Pancreas (tissue), 10 donors: ENCODE data around the gene GLCE. TPM values are rescaled to one million over a fixed set of nuclear protein-coding genes. Genes with fewer than 3 reads are reported as not detected.

Experiments
- ATAC-seq, 4 donors: fragments of 200-7000 bp; cut with Tn5 transposase; one replicate each; pipeline versions ENCODE4 v1.8.0 to v1.9.1; 2020; ENCODE audit warnings: mild to moderate bottlenecking in 4 of 4, moderate library complexity in 4 of 4
- DNase-seq, 6 donors: peaks; one replicate each; pipeline ENCODE4 v3.0.0-alpha.2; 2020
- FAIRE-seq: peaks from 2 replicates; lab custom pipeline; 2012; peaks lifted over from hg19 to GRCh38; lab: Jason Lieb, UNC
- H3K27ac ChIP-seq, 4 donors: fragments of 200-600 bp; sonication (generic); 1 replicate in 3 of 4; 2 replicates in 1 of 4; pipeline versions ENCODE4 v1.5.0 to v1.8.0; 2020
- H3K27me3 ChIP-seq, 4 donors: fragments of 200-600 bp; one replicate each; pipeline ENCODE4 v1.8.0; 2021
- H3K36me3 ChIP-seq, 3 donors: fragments of 200-600 bp; sonication (generic) in 1 of 3; one replicate each; pipeline versions ENCODE4 v1.5.0 to v1.8.0; 2020 to 2021
- H3K4me1 ChIP-seq, 3 donors: fragments of 200-600 bp; one replicate each; pipeline ENCODE4 v1.8.0; 2021
- H3K4me3 ChIP-seq, 4 donors: fragments of 200-600 bp; sonication (generic) in 2 of 4; one replicate each; pipeline versions ENCODE4 v1.5.0 to v1.8.0; 2020 to 2021
- H3K9me3 ChIP-seq, 4 donors: fragments of 200-600 bp; one replicate each; pipeline ENCODE4 v1.8.0; 2021
- WGBS, 2 donors: extraction: QIAGEN DNeasy Blood & Tissue Kit; methylation state at CpG; one replicate each; pipeline ENCODE4 v1.1.7; 2013; 5-methylcytosine and 5-hydroxymethylcytosine counted together
- intact Hi-C, 3 donors: fragments of 100-400 bp; cut with DNase I; formaldehyde crosslinking; loops; one replicate each; pipeline versions ENCODE4 v1.11.1 to v1.14.2; 2022
- polyA plus RNA-seq, 2 donors: library from polyadenylated mRNA; stranded (reverse); fragments of 200-250 nt; gene quantifications; one replicate each; pipeline ENCODE4 v1.2.3, GENCODE V29; 2013
- total RNA-seq, 6 donors: library from RNA; stranded (reverse); fragmentation: NEBNext Ultra II Directional in 4 of 6; extraction: Animal tissue kit (Norgen Biotek cat#: 25700) in 4 of 6; gene quantifications; one replicate each; pipeline versions ENCODE4 v1.2.1 to v1.2.4, GENCODE V29; 2021 to 2023
- TF ChIP-seq, protein P1 (sequence below), 4 donors: fragments of 200-600 bp; sonication (generic) in 3 of 4; IDR thresholded peaks; one replicate each; pipeline versions ENCODE4 v1.5.0 to v1.8.0; 2021; ENCODE audit warnings: antibody characterized with exemption in 4 of 4
- donor health status: healthy with polysubstance abuse.
- donor health status: DM: no; HTN: no; CAD: no; lungs with moderate emphysema.
- donor health status: DM: no; HTN: no; CAD: no.
- donor health status: control.
- donor health status: control.
- donor health status: Bipolar disorder and iron deficiency.
- donor health status: DM: yes; HTN: yes; CAD: no.
- donor health status: DM: no; HTN: no; CAD: no.
- donor health status: DM: no; HTN: no; CAD: no.
- donor health status: DM: yes; HTN: yes; CAD: no.

GLCE gene
- total and polyA plus RNA-seq, 8 donors, result 2.7 to 10.8 (median 5.9) TPM

- ATAC-seq, result no peak
Measured at GRCh38 chr15:69134791-69135190, 25.6 kb upstream of the GLCE start.

GRCh38 chr15:69135499-69135898, 24.9 kb upstream of the GLCE start:
- ATAC-seq, result no peak
- Histone ChIP-seq H3K27ac (no peak overlapping the region), H3K27me3 (no peaks in the 10 kb centered on the region), H3K4me3 (no peak overlapping the region), H3K4me1 (peaks cover 0 to 4% (median 0%) of the 10 kb centered on the region in 3 donors), H3K36me3 (no peaks in the 10 kb centered on the region), H3K9me3 (no peaks in the 10 kb centered on the region)
- TF ChIP-seq, protein P1, sequence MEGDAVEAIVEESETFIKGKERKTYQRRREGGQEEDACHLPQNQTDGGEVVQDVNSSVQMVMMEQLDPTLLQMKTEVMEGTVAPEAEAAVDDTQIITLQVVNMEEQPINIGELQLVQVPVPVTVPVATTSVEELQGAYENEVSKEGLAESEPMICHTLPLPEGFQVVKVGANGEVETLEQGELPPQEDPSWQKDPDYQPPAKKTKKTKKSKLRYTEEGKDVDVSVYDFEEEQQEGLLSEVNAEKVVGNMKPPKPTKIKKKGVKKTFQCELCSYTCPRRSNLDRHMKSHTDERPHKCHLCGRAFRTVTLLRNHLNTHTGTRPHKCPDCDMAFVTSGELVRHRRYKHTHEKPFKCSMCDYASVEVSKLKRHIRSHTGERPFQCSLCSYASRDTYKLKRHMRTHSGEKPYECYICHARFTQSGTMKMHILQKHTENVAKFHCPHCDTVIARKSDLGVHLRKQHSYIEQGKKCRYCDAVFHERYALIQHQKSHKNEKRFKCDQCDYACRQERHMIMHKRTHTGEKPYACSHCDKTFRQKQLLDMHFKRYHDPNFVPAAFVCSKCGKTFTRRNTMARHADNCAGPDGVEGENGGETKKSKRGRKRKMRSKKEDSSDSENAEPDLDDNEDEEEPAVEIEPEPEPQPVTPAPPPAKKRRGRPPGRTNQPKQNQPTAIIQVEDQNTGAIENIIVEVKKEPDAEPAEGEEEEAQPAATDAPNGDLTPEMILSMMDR (IDR thresholded peaks at IDR 0.05), result no peak
- WGBS, 2 donors, result 64 to 73% methylated on average over 2 of the region's 2 CpGs
- FAIRE-seq, result no peak
- no peak for DNase-seq
- intact Hi-C loops, result no loop called here

More at GRCh38 chr15:69134791-69135190, 25.6 kb upstream of the GLCE start:
- intact Hi-C loops, result no loop called here
- Histone ChIP-seq H3K36me3 (no peaks in the 10 kb centered on the region), H3K4me1 (peaks cover 0 to 4% (median 0%) of the 10 kb centered on the region in 3 donors), H3K27me3 (no peaks in the 10 kb centered on the region), H3K4me3 (no peak overlapping the region), H3K9me3 (no peaks in the 10 kb centered on the region), H3K27ac (no peak overlapping the region)
- 67 to 78% methylated on average over 2 of the region's 2 CpGs for WGBS, 2 donors
- no peak for FAIRE-seq
- DNase-seq, result no peak
- TF ChIP-seq, protein P1 (IDR thresholded peaks at IDR 0.05), result no peak

- DNase-seq (no peak), ATAC-seq (no peak), FAIRE-seq (no peak)
- WGBS, 2 donors, result 58 to 70% methylated on average over 4 of the region's 4 CpGs
- intact Hi-C loops, result no loop called here
- no peaks in the 10 kb centered on the region for H3K4me1 ChIP-seq
- H3K4me3 ChIP-seq, result no peak overlapping the region
- no peak overlapping the region for H3K27ac ChIP-seq
- TF ChIP-seq, protein P1 (IDR thresholded peaks at IDR 0.05), result no peak
- H3K36me3 ChIP-seq, result no peaks in the 10 kb centered on the region
- H3K27me3 ChIP-seq, result no peaks in the 10 kb centered on the region
- H3K9me3 ChIP-seq, result no peaks in the 10 kb centered on the region
Measured at GRCh38 chr15:69138963-69139362, 21.5 kb upstream of the GLCE start.

DNA sequence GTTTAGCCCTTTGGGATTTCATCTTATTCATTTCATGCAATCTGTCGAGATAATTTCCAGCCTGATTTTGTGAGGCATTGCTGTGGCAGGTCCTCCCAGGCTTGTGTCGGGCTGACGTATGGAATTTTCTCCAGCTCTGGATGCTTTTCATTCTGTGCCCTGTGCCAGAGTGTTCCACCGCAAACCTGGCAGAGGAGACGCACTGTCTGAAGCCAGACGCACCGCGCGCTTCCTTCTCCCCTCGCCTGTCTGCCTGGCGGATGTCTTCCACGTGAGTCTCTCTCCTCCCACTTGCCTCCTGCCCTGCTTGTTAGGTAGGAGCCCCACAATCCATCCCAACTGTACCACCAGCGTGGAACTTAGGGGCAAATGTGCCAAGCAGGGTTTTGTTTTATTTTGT, 20.1 kb upstream of the GLCE start:
- 75 to 85% methylated on average over 13 of the region's 13 CpGs for WGBS, 2 donors
- FAIRE-seq (no peak), DNase-seq (no peak), ATAC-seq (no peak)
- TF ChIP-seq, protein P1 (IDR thresholded peaks at IDR 0.05), result no peak
- Histone ChIP-seq H3K36me3 (no peaks in the 10 kb centered on the region), H3K27ac (no peak overlapping the region), H3K27me3 (no peaks in the 10 kb centered on the region), H3K4me3 (no peak overlapping the region), H3K9me3 (no peaks in the 10 kb centered on the region), H3K4me1 (no peaks in the 10 kb centered on the region)
- intact Hi-C loops, result no loop called here

- intact Hi-C loops, result no loop called here
- Histone ChIP-seq H3K36me3 (no peaks in the 10 kb centered on the region), H3K4me3 (no peak overlapping the region), H3K4me1 (no peaks in the 10 kb centered on the region), H3K9me3 (no peaks in the 10 kb centered on the region), H3K27ac (peak overlapping the region in 1 of 4 donors; percentile 1), H3K27me3 (no peaks in the 10 kb centered on the region)
- WGBS, 2 donors, result 36 to 40% methylated on average over 3 of the region's 3 CpGs
- no peak for FAIRE-seq
- peak in 3 of 4 donors; percentile 41 to 64 (median 45) for ATAC-seq
- TF ChIP-seq, protein P1 (IDR thresholded peaks at IDR 0.05), result no peak
- peak in 1 of 6 donors; percentile 33 for DNase-seq
Measured at GRCh38 chr15:69141286-69141701, 19.1 kb upstream of the GLCE start.
